Heart left ventricle (tissue), 13 donors: Measurements from ENCODE around the gene PPIG.

Experiments
- CTCF ChIP-seq, 12 donors: fragments of 200-600 bp; sonication (generic) in 4 of 12; IDR thresholded peaks; one replicate each; pipeline versions ENCODE4 v1.5.0 to v1.8.0; 2018 to 2022; ENCODE audit warnings: antibody characterized with exemption in 12 of 12, mild to moderate bottlenecking in 5 of 12
- POLR2A ChIP-seq, 2 donors: fragments of 450-650 bp; IDR thresholded peaks; one replicate each; pipeline ENCODE4 v1.6.1; 2017; ENCODE audit warnings: antibody characterized with exemption in 2 of 2, mild to moderate bottlenecking in 2 of 2, moderate library complexity in 2 of 2
- donor health status: ischemic (EF 13 %, LVEDD 7.1; RV severe dilation, severe dysfunction).
- donor health status: DM: no; HTN: yes; CAD: no.
- donor health status: DM: no; HTN: no; CAD: no.
- donor health status: ischemic (EF 25% LVEDD 6.9; RV normal size, moderate dysfunction).
- donor health status: ischemic (EF 25% LVEDD 5.7; RV mildly dilated, moderate dysfunction).
- donor health status: ischemic (EF 35%, LVEDD 5.7; RV mildly dilated, moderate dysfunction).
- donor health status: nonischemic (EF 11% LVEDD 7.7; RV severe dilation, severe dysfunction).
- donor health status: DM: yes; HTN: yes; CAD: no.
- donor health status: PGD.
- donor health status: ischemic (EF 29% LVEDD 5.4; RV normal size, mild dysfunction).
- donor health status: nonischemic (EF 23%, LVEDD 6.1; RV moderate dilation, normal function).

- no peak for TF ChIP-seq CTCF (IDR thresholded peaks at IDR 0.05)
- no peak for TF ChIP-seq POLR2A (IDR thresholded peaks at IDR 0.05)
These were observed 22.8 kb upstream of the PPIG start for GRCh38 chr2:169561364-169561763.
